ENCODE measurements around the gene DDX17.

Gene DDX17

GRCh38 chr22:38436629-38437395 is 69.3 kb downstream of the DDX17 start:
- ChIA-PET POLR2A (no interaction called here), CTCF (interaction anchor here (1.7 to 1.8 kb wide), 2 partner anchors 22 to 135 kb away, joined by 3 to 6 read pairs; no protein-coding TSS in a partner anchor)
- H3K4me3 ChIP-seq (ENCODE audit: low read depth, low read length) = no peak overlapping the region
- no peak for DNase-seq (ENCODE audit: low read depth, low spot score)
- TF ChIP-seq CTCF (IDR thresholded peaks at IDR 0.05; ENCODE audit: insufficient read depth, low read length, missing control alignments) = no peak

GRCh38 chr22:38435965-38436364 is 70.1 kb downstream of the DDX17 start:
- no peak overlapping the region for H3K4me3 ChIP-seq (ENCODE audit: low read depth, low read length)
- DNase-seq (ENCODE audit: low read depth, low spot score) = no peak
- ChIA-PET CTCF (interaction anchor here (1.3 to 2.4 kb wide), 3 partner anchors 9 to 136 kb away, joined by 3 to 9 read pairs (median 6); no protein-coding TSS in a partner anchor), POLR2A (no interaction called here)
- TF ChIP-seq CTCF (IDR thresholded peaks at IDR 0.05; ENCODE audit: insufficient read depth, low read length, missing control alignments) = no peak

- H3K4me3 ChIP-seq (ENCODE audit: low read depth, low read length) = no peak overlapping the region
- POLR2A ChIA-PET = no interaction called here
- CTCF ChIA-PET = interaction anchor here (1.3 to 2.4 kb wide), 2 partner anchors 8 to 22 kb away, joined by 3 to 9 read pairs; no protein-coding TSS in a partner anchor
- TF ChIP-seq CTCF (IDR thresholded peaks at IDR 0.05; ENCODE audit: insufficient read depth, low read length, missing control alignments) = no peak
- no peak for DNase-seq (ENCODE audit: low read depth, low spot score)
Measured at GRCh38 chr22:38435010-38435409, 71.1 kb downstream of the DDX17 start.

GRCh38 chr22:38433871-38434270 is 72.2 kb downstream of the DDX17 start:
- no peak for DNase-seq (ENCODE audit: low read depth, low spot score)
- no peak for TF ChIP-seq CTCF (IDR thresholded peaks at IDR 0.05; ENCODE audit: insufficient read depth, low read length, missing control alignments)
- no peak overlapping the region for H3K4me3 ChIP-seq (ENCODE audit: low read depth, low read length)
- CTCF ChIA-PET = interaction anchor here (1.3 to 2.4 kb wide), 2 partner anchors 10 to 21 kb away, joined by 3 to 9 read pairs; no protein-coding TSS in a partner anchor
- POLR2A ChIA-PET = no interaction called here
